Stimulated activated effector memory CD8-positive, alpha-beta T cell treated with anti-CD3 and anti-CD28 coated beads, Interleukin-12 subunit alpha, Interleukin-12 subunit beta, amount 100 ng/mL, for 72 hours (primary cell): ENCODE measurements around the gene IGF2.
A peak's percentile ranks its signal among the peaks of the same experiment; 100 is the strongest.

Experiments
- ATAC-seq: fragments of 150-1000 bp; cut with Tn5 transposase; 2 replicates; pipeline ENCODE4 v1.10.0; 2021
- DNase-seq, 2 donors: peaks; one replicate each; pipeline ENCODE4 v3.0.0; 2021 to 2022; ENCODE audit warnings: low spot score in 2 of 2
- H3K27ac Mint-ChIP-seq: one replicate; pipeline ENCODE4 v1.8.0; 2022; ENCODE audit warnings: mild to moderate bottlenecking, mixed read lengths
- H3K36me3 Mint-ChIP-seq: one replicate; pipeline ENCODE4 v1.8.0; 2022; ENCODE audit warnings: mild to moderate bottlenecking, mixed read lengths
- H3K4me1 Mint-ChIP-seq: one replicate; pipeline ENCODE4 v1.8.0; 2022; ENCODE audit warnings: mixed read lengths
- H3K4me3 Mint-ChIP-seq: one replicate; pipeline ENCODE4 v1.8.0; 2022; ENCODE audit warnings: mild to moderate bottlenecking, mixed read lengths
- H3K9me3 Mint-ChIP-seq: one replicate; pipeline ENCODE4 v1.8.0; 2022; ENCODE audit warnings: mixed read lengths

IGF2 gene

GRCh38 chr11:2137202-2138067 is 1.8 kb downstream of the IGF2 start:
- H3K4me3 Mint-ChIP-seq = peak overlapping the region; percentile 69
- no peaks in the 10 kb centered on the region for H3K9me3 Mint-ChIP-seq
- DNase-seq (no peak), ATAC-seq (peak; percentile 7)
- peaks cover 27% of the 10 kb centered on the region for H3K4me1 Mint-ChIP-seq
- peaks cover 50% of the 10 kb centered on the region for H3K36me3 Mint-ChIP-seq
- H3K27ac Mint-ChIP-seq = no peak overlapping the region

- Mint-ChIP-seq H3K4me3 (peak overlapping the region; percentile 69), H3K36me3 (peaks cover 55% of the 10 kb centered on the region), H3K27ac (no peak overlapping the region), H3K9me3 (no peaks in the 10 kb centered on the region), H3K4me1 (peaks cover 25% of the 10 kb centered on the region)
- DNase-seq (no peak), ATAC-seq (no peak)
Measured at GRCh38 chr11:2136952-2137201, 2.3 kb downstream of the IGF2 start.

DNA sequence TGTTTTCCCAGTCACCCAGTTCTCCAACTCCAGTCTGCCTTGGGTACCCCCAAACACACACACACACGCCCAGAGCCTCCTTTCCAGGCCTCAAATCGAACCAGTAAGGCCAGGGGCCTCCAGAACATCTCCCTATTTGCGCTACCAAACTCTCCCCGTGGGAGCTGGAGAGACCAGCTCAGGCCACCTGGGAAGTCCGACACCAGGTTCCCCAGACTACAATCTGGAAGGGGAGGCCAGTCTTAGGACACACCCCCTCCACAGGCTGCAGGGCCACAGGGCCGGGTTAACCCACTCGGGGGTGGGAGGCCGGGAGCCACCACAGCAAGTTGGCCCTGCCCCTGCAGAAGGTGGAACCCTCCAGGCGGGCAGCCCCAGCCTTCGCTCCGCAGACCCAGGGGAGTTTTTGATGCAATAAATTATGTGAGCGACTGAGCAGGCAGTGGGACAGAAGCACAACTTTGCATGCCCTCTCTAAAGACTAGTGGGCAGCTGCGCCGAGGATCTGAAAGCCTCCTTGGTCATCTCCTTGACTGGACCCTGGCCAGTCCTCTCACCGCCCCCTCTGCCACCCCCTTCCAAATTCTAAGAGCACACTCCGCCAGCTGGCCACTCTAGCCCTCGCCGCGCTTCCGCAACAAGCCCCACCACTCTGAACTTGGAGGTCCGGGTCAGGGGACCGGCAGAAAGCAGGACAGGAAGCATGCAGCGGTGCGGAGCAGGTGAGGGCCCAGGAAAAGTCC is 2.8 kb downstream of the IGF2 start:
- Mint-ChIP-seq H3K9me3 (no peaks in the 10 kb centered on the region), H3K36me3 (peaks cover 60% of the 10 kb centered on the region), H3K4me3 (peak overlapping the region; percentile 69), H3K27ac (no peak overlapping the region), H3K4me1 (peaks cover 26% of the 10 kb centered on the region)
- ATAC-seq (no peak), DNase-seq (no peak)

DNA sequence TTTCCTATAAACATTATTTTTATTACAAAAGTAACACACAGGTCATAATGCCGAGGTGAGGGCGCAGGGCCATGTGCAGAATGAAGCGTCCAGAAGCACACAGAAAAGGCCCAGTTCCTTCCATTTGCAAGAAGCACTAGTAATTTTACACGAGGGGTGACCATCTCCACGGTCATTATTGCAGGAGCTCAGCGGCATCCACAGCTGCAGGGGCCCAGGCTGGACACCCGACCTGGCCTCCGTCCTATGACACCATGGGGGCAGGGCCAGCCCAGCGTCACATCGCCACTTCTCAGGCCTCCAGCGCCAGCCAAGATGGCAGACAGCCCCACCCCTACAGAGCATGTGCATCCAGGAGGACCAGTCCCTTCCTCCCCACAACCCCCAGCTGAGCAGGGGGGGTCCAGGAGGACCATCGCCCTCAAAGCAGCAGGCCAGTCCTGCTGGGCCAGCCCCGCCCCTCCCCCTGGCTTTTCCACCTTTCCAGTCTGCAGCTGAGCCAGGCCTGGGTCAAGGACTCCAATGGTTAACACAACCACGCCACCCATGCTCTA is 3.5 kb downstream of the IGF2 start:
- DNase-seq (no peak), ATAC-seq (no peak)
- no peaks in the 10 kb centered on the region for H3K9me3 Mint-ChIP-seq
- H3K36me3 Mint-ChIP-seq = peaks cover 67% of the 10 kb centered on the region
- H3K4me1 Mint-ChIP-seq = peaks cover 24% of the 10 kb centered on the region
- H3K4me3 Mint-ChIP-seq = peak overlapping the region; percentile 69
- H3K27ac Mint-ChIP-seq = no peak overlapping the region

GRCh38 chr11:2135018-2135569 is 4.1 kb downstream of the IGF2 start:
- Mint-ChIP-seq H3K36me3 (peaks cover 68% of the 10 kb centered on the region), H3K27ac (no peak overlapping the region), H3K9me3 (no peaks in the 10 kb centered on the region), H3K4me1 (peaks cover 24% of the 10 kb centered on the region), H3K4me3 (no peak overlapping the region)
- ATAC-seq (no peak), DNase-seq (no peak)

- Mint-ChIP-seq H3K9me3 (no peaks in the 10 kb centered on the region), H3K4me3 (no peak overlapping the region), H3K36me3 (peaks cover 69% of the 10 kb centered on the region), H3K4me1 (peaks cover 24% of the 10 kb centered on the region), H3K27ac (no peak overlapping the region)
- DNase-seq = no peak
- no peak for ATAC-seq
Measured at GRCh38 chr11:2134022-2135010, 4.9 kb downstream of the IGF2 start.

- ATAC-seq (no peak), DNase-seq (no peak)
- Mint-ChIP-seq H3K36me3 (peaks cover 74% of the 10 kb centered on the region), H3K9me3 (no peaks in the 10 kb centered on the region), H3K4me1 (peaks cover 24% of the 10 kb centered on the region), H3K27ac (peak overlapping the region; percentile 58), H3K4me3 (no peak overlapping the region)
Measured at GRCh38 chr11:2133241-2134021, 5.8 kb downstream of the IGF2 start.

DNA sequence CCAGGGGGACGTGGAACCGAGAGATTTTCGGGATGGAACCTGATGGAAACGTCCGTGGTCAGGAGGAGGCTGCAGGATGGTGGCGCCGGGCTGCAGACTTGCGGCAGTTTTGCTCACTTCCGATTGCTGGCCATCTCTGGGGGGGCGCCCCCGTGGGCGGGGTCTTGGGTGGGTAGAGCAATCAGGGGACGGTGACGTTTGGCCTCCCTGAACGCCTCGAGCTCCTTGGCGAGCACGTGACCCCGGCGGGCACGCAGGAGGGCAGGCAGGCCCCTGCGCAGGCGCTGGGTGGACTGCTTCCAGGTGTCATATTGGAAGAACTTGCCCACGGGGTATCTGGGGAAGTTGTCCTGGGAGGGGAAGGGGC is 6.3 kb downstream of the IGF2 start:
- ATAC-seq = no peak
- Mint-ChIP-seq H3K27ac (no peak overlapping the region), H3K4me3 (no peak overlapping the region), H3K9me3 (no peaks in the 10 kb centered on the region), H3K4me1 (peaks cover 24% of the 10 kb centered on the region), H3K36me3 (peaks cover 74% of the 10 kb centered on the region)
- DNase-seq = no peak

DNA sequence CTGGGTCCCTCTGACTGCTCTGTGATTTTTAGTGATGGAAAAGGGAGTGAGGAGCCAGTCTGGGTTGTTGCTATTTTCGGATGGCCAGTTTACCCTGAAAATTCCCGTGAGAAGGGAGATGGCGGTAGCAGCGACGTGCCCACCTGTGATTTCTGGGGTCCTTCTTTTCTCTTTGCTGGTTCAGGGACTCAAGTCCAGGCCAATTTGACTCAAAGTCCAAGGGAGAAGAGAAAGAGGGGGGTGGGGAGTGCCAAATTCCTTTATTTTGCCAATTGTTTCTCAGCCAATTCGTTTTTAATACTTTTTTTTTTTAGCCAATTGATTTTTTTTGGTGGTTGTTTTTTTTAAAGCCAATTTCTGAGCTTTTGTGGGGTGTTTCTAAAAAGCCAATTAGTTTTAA is 6.9 kb downstream of the IGF2 start:
- peaks cover 24% of the 10 kb centered on the region for H3K4me1 Mint-ChIP-seq
- peak overlapping the region; percentile 78 for H3K27ac Mint-ChIP-seq
- ATAC-seq = no peak
- no peaks in the 10 kb centered on the region for H3K9me3 Mint-ChIP-seq
- peaks cover 70% of the 10 kb centered on the region for H3K36me3 Mint-ChIP-seq
- H3K4me3 Mint-ChIP-seq = no peak overlapping the region
- no peak for DNase-seq

DNA sequence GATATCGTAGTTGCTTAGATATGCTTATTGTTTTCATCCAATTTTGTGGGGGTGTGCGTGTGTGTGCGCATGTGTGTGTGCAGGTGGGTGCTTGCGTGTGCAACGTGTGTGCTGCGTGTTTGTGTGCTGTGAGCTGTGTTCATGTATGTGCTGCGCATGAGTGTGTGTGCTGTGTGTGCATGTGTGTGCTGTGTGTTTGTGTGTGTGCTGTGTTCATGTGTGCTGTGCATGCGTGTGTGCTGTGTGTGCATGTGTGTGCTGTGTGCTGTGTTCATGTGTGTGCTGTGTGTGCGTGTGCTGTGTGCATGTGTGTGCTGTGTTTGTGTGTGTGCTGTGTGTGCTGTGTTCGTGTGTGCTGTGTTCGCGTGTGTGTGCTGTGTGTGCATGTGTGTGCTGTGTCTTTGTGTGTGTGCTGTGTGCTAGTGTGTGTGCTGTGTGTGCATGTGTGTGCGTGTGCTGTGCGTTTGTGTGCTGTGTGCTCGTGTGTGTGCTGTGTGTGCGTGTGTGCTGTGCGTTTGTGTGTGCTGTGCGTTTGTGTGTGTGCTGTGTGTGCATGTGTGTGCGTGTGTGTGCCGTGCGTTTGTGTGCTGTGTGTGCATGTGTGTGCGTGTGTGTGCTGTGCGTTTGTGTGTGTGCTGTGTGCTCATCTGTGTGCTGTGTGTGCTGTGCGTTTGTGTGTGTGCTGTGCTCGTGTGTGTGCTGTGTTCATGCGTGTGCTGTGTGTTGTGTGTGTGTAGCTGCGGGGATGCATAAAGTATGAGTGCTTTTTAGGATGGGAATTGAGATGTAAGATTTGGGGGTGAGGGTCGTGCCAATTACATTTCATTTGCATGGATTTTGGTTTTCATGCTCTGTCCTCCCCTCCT is 7.6 kb downstream of the IGF2 start:
- Mint-ChIP-seq H3K4me1 (peaks cover 19% of the 10 kb centered on the region), H3K9me3 (no peaks in the 10 kb centered on the region), H3K27ac (peak overlapping the region; percentile 78), H3K4me3 (no peak overlapping the region), H3K36me3 (peaks cover 63% of the 10 kb centered on the region)
- DNase-seq (no peak), ATAC-seq (no peak)

DNA sequence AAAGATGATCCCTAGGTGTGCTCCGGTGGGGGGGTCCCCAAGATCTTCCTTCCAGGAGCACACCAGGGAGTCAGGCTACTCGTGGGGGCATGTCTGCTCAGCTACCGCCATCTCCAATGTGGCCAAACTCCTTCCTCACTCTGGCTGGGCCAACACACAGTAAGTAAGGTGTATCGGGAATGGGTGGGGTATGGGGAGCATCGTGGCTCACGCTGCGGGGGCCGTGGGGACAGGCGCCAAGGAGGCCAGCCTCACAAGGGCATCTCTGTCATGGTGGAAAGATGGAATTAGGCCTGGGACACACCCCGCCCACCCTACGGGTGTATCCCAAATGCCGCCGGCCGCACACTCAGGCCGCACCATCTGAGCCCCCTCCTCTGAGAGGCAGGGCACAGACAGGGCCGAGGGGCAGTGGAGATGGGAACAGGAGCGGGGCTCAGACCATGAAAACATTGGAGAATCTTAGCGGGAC is 8.3 kb downstream of the IGF2 start:
- Mint-ChIP-seq H3K27ac (peak overlapping the region; percentile 78), H3K9me3 (no peaks in the 10 kb centered on the region), H3K36me3 (peaks cover 57% of the 10 kb centered on the region), H3K4me3 (no peak overlapping the region), H3K4me1 (peaks cover 12% of the 10 kb centered on the region)
- DNase-seq = no peak
- no peak for ATAC-seq

DNA sequence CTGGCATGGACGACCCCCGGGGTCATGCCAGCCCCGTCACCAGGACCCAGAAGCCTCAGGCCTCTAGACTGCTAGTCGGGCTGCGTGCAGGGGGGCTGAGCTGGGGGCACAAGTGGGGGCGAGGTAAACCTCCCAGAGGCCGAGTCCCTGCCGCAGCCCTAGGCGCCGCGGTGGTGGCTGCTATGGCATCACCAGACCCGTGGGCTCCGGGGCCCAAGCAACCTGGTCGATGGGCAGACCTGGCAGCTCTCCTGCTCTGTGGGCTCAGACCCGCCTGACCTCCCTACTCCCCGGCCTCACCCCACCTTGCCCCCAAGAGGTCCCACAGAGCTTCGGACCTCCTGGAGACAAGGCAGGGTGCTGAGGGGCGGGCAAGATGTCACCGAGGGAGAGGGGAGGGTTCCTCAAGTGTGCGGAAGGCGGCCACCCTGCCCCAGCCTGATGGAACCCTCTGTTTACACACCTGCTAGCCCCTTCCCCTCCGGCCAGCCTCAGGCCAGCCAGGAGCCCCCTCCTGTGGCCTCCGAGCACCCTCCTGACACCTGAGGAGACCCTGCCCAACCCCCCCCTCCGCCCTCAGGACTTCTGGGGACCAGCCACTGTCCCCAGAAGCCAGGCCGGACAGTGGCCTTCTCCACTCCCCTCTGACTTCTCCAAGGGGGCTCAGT is 9.4 kb downstream of the IGF2 start:
- Mint-ChIP-seq H3K27ac (no peak overlapping the region), H3K36me3 (peaks cover 48% of the 10 kb centered on the region), H3K4me3 (no peak overlapping the region), H3K4me1 (peaks cover 17% of the 10 kb centered on the region), H3K9me3 (no peaks in the 10 kb centered on the region)
- DNase-seq = no peak
- no peak for ATAC-seq

- no peak for ATAC-seq
Measured at GRCh38 chr11:2129308-2129698, 9.9 kb downstream of the IGF2 start.

More at GRCh38 chr11:2129308-2129698, 9.9 kb downstream of the IGF2 start:
- Mint-ChIP-seq H3K36me3 (peaks cover 42% of the 10 kb centered on the region), H3K27ac (no peak overlapping the region), H3K4me3 (no peak overlapping the region), H3K9me3 (no peaks in the 10 kb centered on the region), H3K4me1 (peaks cover 22% of the 10 kb centered on the region)
- DNase-seq = no peak
